ENCODE results near the gene DNAJB1.
"Not testable (repeated sequence)": the region's sequence is repeated elsewhere in the genome, so short reads cannot be mapped to it uniquely, and the experiment has no call there.

Gene DNAJB1

GRCh38 chr19:14559916-14560775 lies 41.9 kb upstream of the DNAJB1 start:
- H3K36me3 Mint-ChIP-seq = peaks cover 12 to 27% of the 10 kb centered on the region in 2 donors
- no peaks in the 10 kb centered on the region for H3K9me3 Mint-ChIP-seq
- peak overlapping the region; percentile 74 for H3K27ac Mint-ChIP-seq
- peaks cover 30 to 52% of the 10 kb centered on the region in 2 donors for H3K4me1 Mint-ChIP-seq
- DNase-seq (no peak), ATAC-seq (replicated peaks) (no peak)
- H3K27me3 Mint-ChIP-seq = no peaks in the 10 kb centered on the region
- no peak overlapping the region for H3K4me3 Mint-ChIP-seq

DNA sequence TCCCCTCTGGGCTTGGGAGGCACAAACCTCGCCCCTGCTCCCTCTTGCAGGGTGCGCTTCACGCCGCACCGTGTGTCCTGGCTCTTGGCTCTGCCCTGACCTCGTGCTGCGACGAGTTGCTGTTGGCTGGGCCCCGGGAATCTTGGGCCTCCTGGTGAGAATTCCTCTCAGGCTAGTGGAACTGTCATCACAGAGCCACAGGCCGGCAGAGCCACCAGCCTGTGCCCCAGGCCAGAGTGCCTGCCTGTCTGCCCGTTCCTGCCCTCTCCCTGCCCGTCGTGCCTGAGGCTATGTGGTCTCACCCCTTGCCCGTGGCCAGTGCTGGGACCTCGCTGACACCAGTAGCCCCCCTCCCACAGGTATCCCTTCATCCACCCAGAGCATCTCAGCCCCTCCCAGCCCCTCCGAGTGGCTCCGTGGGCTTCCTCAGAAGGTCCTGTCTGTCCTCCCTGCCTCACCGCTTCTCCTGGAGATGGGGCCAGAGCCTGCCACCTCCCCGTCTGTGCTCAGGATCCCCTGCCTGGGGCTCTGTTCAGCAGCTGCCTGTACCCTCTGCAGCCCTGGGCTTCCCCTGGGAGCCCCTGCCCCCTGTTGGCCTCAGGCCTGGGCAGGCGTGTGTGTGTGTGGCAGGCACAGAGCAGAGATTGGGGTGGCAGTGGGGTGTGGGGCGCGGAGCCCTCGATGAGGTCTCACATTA lies 40.3 kb upstream of the DNAJB1 start:
- no peak overlapping the region for H3K4me3 Mint-ChIP-seq
- peak overlapping the region; percentile 59 for H3K27ac Mint-ChIP-seq
- no peak for ATAC-seq (replicated peaks)
- peaks cover 2 to 20% of the 10 kb centered on the region in 2 donors for H3K36me3 Mint-ChIP-seq
- H3K4me1 Mint-ChIP-seq = peaks cover 31 to 57% of the 10 kb centered on the region in 2 donors
- H3K27me3 Mint-ChIP-seq = no peaks in the 10 kb centered on the region
- DNase-seq = no peak
- H3K9me3 Mint-ChIP-seq = no peaks in the 10 kb centered on the region

GRCh38 chr19:14556662-14557188 lies 38.5 kb upstream of the DNAJB1 start:
- Mint-ChIP-seq H3K36me3 (peaks cover 5 to 16% of the 10 kb centered on the region in 2 donors), H3K27me3 (no peaks in the 10 kb centered on the region), H3K9me3 (no peaks in the 10 kb centered on the region), H3K27ac (peak overlapping the region; percentile 14), H3K4me3 (peak overlapping the region; percentile 61 to 67), H3K4me1 (peaks cover 32 to 60% of the 10 kb centered on the region in 2 donors)
- DNase-seq (peak; percentile 65), ATAC-seq (replicated peaks) (peak; percentile 94 to 96)

- H3K4me1 Mint-ChIP-seq = peaks cover 30 to 62% of the 10 kb centered on the region in 2 donors
- H3K36me3 Mint-ChIP-seq = peaks cover 5 to 16% of the 10 kb centered on the region in 2 donors
- H3K27me3 Mint-ChIP-seq = no peaks in the 10 kb centered on the region
- DNase-seq = no peak
- peak; percentile 8 to 17 for ATAC-seq (replicated peaks)
- no peaks in the 10 kb centered on the region for H3K9me3 Mint-ChIP-seq
- peak overlapping the region in 1 of 2 donors; percentile 61 for H3K4me3 Mint-ChIP-seq
- H3K27ac Mint-ChIP-seq = no peak overlapping the region
Measured at GRCh38 chr19:14555918-14556661, 37.9 kb upstream of the DNAJB1 start.

- Mint-ChIP-seq H3K9me3 (no peaks in the 10 kb centered on the region), H3K27me3 (no peaks in the 10 kb centered on the region), H3K27ac (peak overlapping the region; percentile 4), H3K36me3 (peaks cover 7 to 23% of the 10 kb centered on the region in 2 donors), H3K4me3 (no peak overlapping the region), H3K4me1 (peaks cover 36 to 69% of the 10 kb centered on the region in 2 donors)
- ATAC-seq (replicated peaks) (no peak), DNase-seq (no peak)
Measured at GRCh38 chr19:14554382-14554812, 36.2 kb upstream of the DNAJB1 start.

DNA sequence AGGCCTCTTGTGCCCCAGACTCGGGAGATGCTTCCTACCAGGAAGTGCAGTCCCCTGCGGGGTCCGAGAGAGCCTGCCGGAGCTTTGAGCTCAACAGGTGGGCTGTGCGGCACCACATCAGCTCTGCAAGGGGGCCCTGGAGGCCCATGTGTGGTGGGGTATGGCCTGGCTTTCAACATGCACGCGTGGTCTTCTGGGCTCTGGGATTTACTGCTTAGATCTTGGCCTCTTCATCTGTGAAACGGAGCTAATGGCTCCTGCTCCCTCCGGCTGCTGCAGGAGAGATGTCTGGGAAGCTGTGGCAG lies 35.7 kb upstream of the DNAJB1 start:
- Mint-ChIP-seq H3K27me3 (no peaks in the 10 kb centered on the region), H3K4me1 (peaks cover 36 to 69% of the 10 kb centered on the region in 2 donors), H3K36me3 (peaks cover 7 to 23% of the 10 kb centered on the region in 2 donors), H3K4me3 (no peak overlapping the region), H3K9me3 (no peaks in the 10 kb centered on the region), H3K27ac (no peak overlapping the region)
- ATAC-seq (replicated peaks) = no peak
- DNase-seq = no peak

- H3K4me1 Mint-ChIP-seq = peaks cover 36 to 64% of the 10 kb centered on the region in 2 donors
- ATAC-seq (replicated peaks) = no peak
Measured at GRCh38 chr19:14553042-14553938, 35.1 kb upstream of the DNAJB1 start.

GRCh38 chr19:14552006-14552360 lies 33.8 kb upstream of the DNAJB1 start:
- H3K36me3 Mint-ChIP-seq = peaks cover 9 to 27% of the 10 kb centered on the region in 2 donors
- H3K9me3 Mint-ChIP-seq; DNase-seq; H3K4me3 Mint-ChIP-seq; ATAC-seq (replicated peaks); H3K27me3 Mint-ChIP-seq: not testable (repeated sequence)
- peak overlapping the region; percentile 31 for H3K27ac Mint-ChIP-seq
- H3K4me1 Mint-ChIP-seq = peaks cover 36 to 62% of the 10 kb centered on the region in 2 donors

More at GRCh38 chr19:14553042-14553938, 35.1 kb upstream of the DNAJB1 start:
- H3K27me3 Mint-ChIP-seq = no peaks in the 10 kb centered on the region
- DNase-seq = no peak
- H3K4me3 Mint-ChIP-seq = no peak overlapping the region
- H3K9me3 Mint-ChIP-seq = no peaks in the 10 kb centered on the region
- H3K27ac Mint-ChIP-seq = no peak overlapping the region
- H3K36me3 Mint-ChIP-seq = peaks cover 7 to 25% of the 10 kb centered on the region in 2 donors

DNA sequence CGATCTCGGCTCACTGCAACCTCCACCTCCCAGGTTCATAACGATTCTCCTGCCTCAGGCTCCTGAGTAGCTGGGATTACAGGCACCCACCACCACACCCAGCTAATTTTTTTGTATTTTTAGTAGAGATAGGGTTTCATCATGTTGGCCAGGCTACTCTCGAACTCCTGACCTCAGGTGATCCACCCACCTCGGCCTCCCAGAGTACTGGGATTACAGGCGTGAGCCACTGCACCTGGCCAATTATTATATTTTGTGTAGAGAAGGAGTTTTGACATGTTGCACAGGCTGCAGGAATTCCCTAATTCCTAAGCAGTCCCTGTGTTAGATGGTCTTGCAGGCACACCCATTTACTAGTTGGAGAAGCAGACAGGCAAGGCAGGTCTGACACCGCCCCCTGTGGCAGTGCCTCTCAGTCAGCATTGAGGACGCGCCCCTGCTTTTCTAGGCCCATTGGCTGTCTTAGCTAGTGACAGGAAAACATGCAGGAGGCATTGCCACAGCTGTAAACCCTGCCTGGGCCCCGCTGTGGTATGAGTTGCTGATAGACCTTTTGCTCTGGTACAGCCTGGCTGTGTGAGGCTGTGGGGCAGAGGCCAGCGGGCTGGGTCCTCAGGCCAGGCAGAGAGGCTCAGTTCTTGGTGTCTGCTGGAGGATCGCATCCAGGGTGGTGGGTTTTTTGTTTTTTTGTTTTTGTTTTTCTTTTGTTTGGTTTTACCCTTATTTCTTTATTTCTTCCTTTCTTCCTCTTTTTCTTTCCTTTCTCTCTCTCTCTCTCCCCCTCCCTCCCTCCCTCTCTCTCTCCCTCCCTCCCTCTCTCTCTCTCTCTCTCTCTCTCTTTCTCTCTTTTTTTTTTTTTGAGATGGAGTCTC lies 33.2 kb upstream of the DNAJB1 start:
- Mint-ChIP-seq H3K4me1 (peaks cover 31 to 57% of the 10 kb centered on the region in 2 donors), H3K4me3 (peak overlapping the region in 1 of 2 donors; percentile 19)

GRCh38 chr19:14550201-14550754 lies 32.1 kb upstream of the DNAJB1 start:
- ATAC-seq (replicated peaks) (peak; percentile 62 to 67), DNase-seq (no peak)
- peaks cover 9 to 19% of the 10 kb centered on the region in 2 donors for H3K36me3 Mint-ChIP-seq
- peak overlapping the region; percentile 17 to 41 for H3K4me3 Mint-ChIP-seq
- peaks cover 31 to 60% of the 10 kb centered on the region in 2 donors for H3K4me1 Mint-ChIP-seq
- H3K27ac Mint-ChIP-seq = peak overlapping the region; percentile 79
- H3K27me3 Mint-ChIP-seq = no peaks in the 10 kb centered on the region
- no peaks in the 10 kb centered on the region for H3K9me3 Mint-ChIP-seq

More for the DNA sequence above, 33.2 kb upstream of the DNAJB1 start:
- Mint-ChIP-seq H3K36me3 (peaks cover 9 to 22% of the 10 kb centered on the region in 2 donors), H3K27ac (peak overlapping the region; percentile 25)
- not testable (repeated sequence) for H3K9me3 Mint-ChIP-seq, H3K27me3 Mint-ChIP-seq
- ATAC-seq (replicated peaks) = peak; percentile 92 to 93
- DNase-seq = peak; percentile 44

- Mint-ChIP-seq H3K4me1 (peaks cover 22 to 46% of the 10 kb centered on the region in 2 donors), H3K27ac (no peak overlapping the region), H3K9me3 (no peaks in the 10 kb centered on the region), H3K4me3 (no peak overlapping the region), H3K36me3 (peaks cover 7 to 21% of the 10 kb centered on the region in 2 donors), H3K27me3 (no peaks in the 10 kb centered on the region)
- ATAC-seq (replicated peaks) (no peak), DNase-seq (no peak)
Measured at GRCh38 chr19:14545716-14546082, 27.5 kb upstream of the DNAJB1 start.

DNA sequence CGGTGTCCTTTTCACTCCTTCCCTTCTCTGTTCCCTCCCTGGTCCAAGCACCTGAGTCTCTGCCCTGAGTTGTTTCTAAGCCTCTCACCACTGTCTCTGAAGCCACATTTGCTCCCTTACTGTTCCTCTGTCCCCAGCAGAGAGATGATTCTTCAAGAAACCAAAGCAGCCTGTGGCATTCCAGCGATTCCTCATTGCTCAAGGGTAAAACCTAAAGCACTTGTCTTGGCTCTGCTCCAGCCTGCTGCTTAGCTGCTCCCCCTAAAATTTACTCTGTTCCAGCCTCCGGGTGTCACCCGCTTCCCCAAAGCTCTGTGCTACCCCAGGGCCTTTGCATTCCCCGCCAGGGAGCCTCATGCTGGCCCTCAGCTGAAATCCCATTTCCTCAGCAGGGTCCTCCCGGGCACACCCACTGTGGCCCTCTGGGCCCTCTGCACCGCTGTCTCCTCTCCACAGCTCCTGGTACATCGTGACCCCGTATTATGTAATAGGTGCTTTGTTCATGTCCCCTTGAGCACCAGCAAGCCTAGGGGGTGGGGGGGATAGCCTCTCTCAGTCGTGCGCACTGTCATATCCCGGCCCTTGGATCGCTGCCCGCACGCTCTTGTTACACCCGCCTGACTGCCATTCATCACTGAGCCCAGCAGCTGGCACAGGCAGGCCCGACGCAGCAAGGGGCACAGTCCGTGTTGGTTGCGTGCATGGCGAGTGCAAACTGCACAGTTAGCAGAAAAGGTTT lies 26.9 kb upstream of the DNAJB1 start:
- Mint-ChIP-seq H3K27ac (no peak overlapping the region), H3K4me1 (peaks cover 16 to 42% of the 10 kb centered on the region in 2 donors), H3K36me3 (peaks cover 7 to 20% of the 10 kb centered on the region in 2 donors), H3K9me3 (no peaks in the 10 kb centered on the region), H3K27me3 (no peaks in the 10 kb centered on the region), H3K4me3 (no peak overlapping the region)
- no peak for ATAC-seq (replicated peaks)
- no peak for DNase-seq
